H1 (cell line): ENCODE results near the gene RPS15. TPM values are rescaled to one million over a fixed set of nuclear protein-coding genes. Genes with fewer than 3 reads are reported as not detected.

Source experiments
- CTCF ChIA-PET: fragments of 300-600 bp; sonication (Branson Sonifier 250); formaldehyde crosslinking; loops from one replicate; lab custom pipeline; 2021; ENCODE audit not compliant: partially characterized antibody; lab: Charles Lee
- POLR2A ChIA-PET: fragments of 300-600 bp; sonication (Branson Sonifier 250); formaldehyde crosslinking; loops from one replicate; lab custom pipeline; 2021; ENCODE audit warnings: inconsistent platforms; ENCODE audit not compliant: partially characterized antibody; lab: Charles Lee
- DNase-seq, 2 experiments: peaks; one replicate each; pipeline versions ENCODE4 v3.0.0 to v3.0.0-alpha.2; 2010 to 2022; ENCODE audit warnings: low spot score in 2 of 2, low read depth in 1 of 2, mixed read lengths in 1 of 2
- FAIRE-seq: peaks from 2 replicates; lab custom pipeline; 2011; peaks lifted over from hg19 to GRCh38; lab: Jason Lieb, UNC
- H2AFZ ChIP-seq: 2 replicates; pipeline ENCODE4 v1.8.1; 2012; ENCODE audit warnings: low read length, inconsistent platforms
- H2AK5ac ChIP-seq: 2 replicates; pipeline ENCODE4 v1.6.1; 2013; ENCODE audit warnings: low read depth, low read length
- H2BK120ac ChIP-seq: replicated peaks from 2 replicates; pipeline ENCODE3; 2013; ENCODE audit warnings: low read depth, low read length, inconsistent platforms
- H2BK12ac ChIP-seq: 2 replicates; pipeline ENCODE4 v1.6.1; 2013; ENCODE audit warnings: low read depth, low read length
- H2BK15ac ChIP-seq: 2 replicates; pipeline ENCODE4 v1.6.1; 2013; ENCODE audit warnings: low read length
- H2BK20ac ChIP-seq: 2 replicates; pipeline ENCODE4 v1.6.1; 2013; ENCODE audit warnings: low read length
- H2BK5ac ChIP-seq: 2 replicates; pipeline ENCODE4 v1.6.1; 2013; ENCODE audit warnings: low read depth, low read length
- H3K14ac ChIP-seq: 2 replicates; pipeline ENCODE4 v1.6.1; 2013; ENCODE audit warnings: inconsistent platforms; ENCODE audit not compliant: insufficient read length
- H3K18ac ChIP-seq: 2 replicates; pipeline ENCODE4 v1.6.1; 2013; ENCODE audit warnings: low read length; ENCODE audit errors: extremely low read depth
- H3K23ac ChIP-seq: 2 replicates; pipeline ENCODE4 v1.6.1; 2013; ENCODE audit warnings: inconsistent platforms; ENCODE audit not compliant: insufficient read length
- H3K23me2 ChIP-seq: 2 replicates; pipeline ENCODE4 v1.6.1; 2013; ENCODE audit warnings: low read depth, low read length
- H3K27ac ChIP-seq: 2 replicates; pipeline ENCODE4 v1.6.1; 2011; ENCODE audit warnings: low read depth, low read length, inconsistent platforms
- H3K27me3 ChIP-seq, 4 experiments: replicated peaks in 1 of 4; 1 replicate in 1 of 4; 2 replicates in 3 of 4; pipeline versions ENCODE4 v1.6.1 to v1.8.1; 2011 to 2013; ENCODE audit warnings: low read length in 3 of 4, mild to moderate bottlenecking in 3 of 4, inconsistent platforms in 2 of 4, mixed read lengths in 2 of 4, moderate library complexity in 1 of 4; ENCODE audit not compliant: control insufficient read depth in 3 of 4, insufficient read depth in 3 of 4; ENCODE audit errors: extremely low read depth in 1 of 4
- H3K36me3 ChIP-seq, 4 experiments: 2 replicates each; pipeline versions ENCODE4 v1.6.1 to v1.8.1; 2011 to 2013; ENCODE audit warnings: mild to moderate bottlenecking in 4 of 4, low read length in 3 of 4, moderate library complexity in 2 of 4, control low read depth in 1 of 4, inconsistent platforms in 1 of 4; ENCODE audit not compliant: insufficient read depth in 4 of 4, control insufficient read depth in 2 of 4
- H3K4ac ChIP-seq: replicated peaks from 2 replicates; pipeline ENCODE3; 2013; ENCODE audit warnings: low read length, low read depth, mixed read lengths, inconsistent platforms; ENCODE audit not compliant: insufficient read length
- H3K4me1 ChIP-seq, 4 experiments: replicated peaks in 1 of 4; 1 replicate in 1 of 4; 2 replicates in 3 of 4; pipeline versions ENCODE4 v1.6.1 to v1.8.1; 2011 to 2013; ENCODE audit warnings: low read length in 3 of 4, inconsistent platforms in 2 of 4, mixed read lengths in 1 of 4; ENCODE audit not compliant: insufficient read depth in 4 of 4, control insufficient read depth in 3 of 4
- H3K4me2 ChIP-seq, 2 experiments: 2 replicates each; pipeline versions ENCODE4 v1.6.1 to v1.8.1; 2011 to 2013; ENCODE audit warnings: low read depth in 2 of 2, low read length in 2 of 2, control low read depth in 1 of 2, inconsistent platforms in 1 of 2, mild to moderate bottlenecking in 1 of 2; ENCODE audit not compliant: insufficient read depth in 1 of 2
- H3K4me3 ChIP-seq, 4 experiments: fragments of 200-600, 300-600 bp in 1 of 4; sonication (generic), shearing (Covaris generic), sonication (Bioruptor Twin) in 1 of 4; 2 replicates each; pipeline versions ENCODE4 v1.5.1 to v1.8.1; 2011 to 2016; ENCODE audit warnings: low read length in 4 of 4, low read depth in 3 of 4, control low read depth in 2 of 4, inconsistent platforms in 2 of 4, mild to moderate bottlenecking in 2 of 4, mixed read lengths in 1 of 4, moderate library complexity in 1 of 4; ENCODE audit not compliant: insufficient read depth in 2 of 4; ENCODE audit errors: extremely low read depth in 1 of 4
- H3K56ac ChIP-seq: replicated peaks from 2 replicates; pipeline ENCODE3; 2013; ENCODE audit warnings: low read depth, mild to moderate bottlenecking, mixed read lengths, low read length, inconsistent platforms; ENCODE audit not compliant: insufficient read length
- H3K79me1 ChIP-seq: 2 replicates; pipeline ENCODE4 v1.6.1; 2013; ENCODE audit warnings: low read depth, low read length, control low read depth
- H3K79me2 ChIP-seq, 2 experiments: 2 replicates each; pipeline versions ENCODE4 v1.6.1 to v1.8.1; 2012 to 2013; ENCODE audit warnings: low read length in 2 of 2, mild to moderate bottlenecking in 2 of 2, inconsistent platforms in 1 of 2; ENCODE audit not compliant: insufficient read depth in 2 of 2, control insufficient read depth in 1 of 2
- H3K9ac ChIP-seq, 4 experiments: replicated peaks in 1 of 4; 1 replicate in 1 of 4; 2 replicates in 3 of 4; pipeline versions ENCODE4 v1.6.1 to v1.8.1; 2011 to 2013; ENCODE audit warnings: low read depth in 3 of 4, low read length in 3 of 4, control low read depth in 2 of 4, mild to moderate bottlenecking in 2 of 4, moderate library complexity in 2 of 4, inconsistent platforms in 1 of 4; ENCODE audit errors: extremely low read depth in 1 of 4
- H3K9me3 ChIP-seq, 2 experiments: 2 replicates each; pipeline versions ENCODE4 v1.6.1 to v1.8.1; 2012 to 2013; ENCODE audit warnings: mild to moderate bottlenecking in 2 of 2, moderate library complexity in 2 of 2, control low read depth in 1 of 2, inconsistent platforms in 1 of 2, low read depth in 1 of 2, low read length in 1 of 2, mixed read lengths in 1 of 2; ENCODE audit not compliant: insufficient read depth in 2 of 2
- H4K20me1 ChIP-seq, 2 experiments: replicated peaks in 1 of 2; 2 replicates each; pipeline versions ENCODE3 to v1.8.1; 2011 to 2013; ENCODE audit warnings: inconsistent platforms in 2 of 2, low read length in 2 of 2, mild to moderate bottlenecking in 1 of 2; ENCODE audit not compliant: insufficient read depth in 2 of 2, control insufficient read depth in 1 of 2
- H4K5ac ChIP-seq: 2 replicates; pipeline ENCODE4 v1.6.1; 2013; ENCODE audit warnings: low read length, low read depth, mixed read lengths, inconsistent platforms; ENCODE audit not compliant: insufficient read length
- H4K8ac ChIP-seq: 2 replicates; pipeline ENCODE4 v1.8.0; 2013; ENCODE audit warnings: mild to moderate bottlenecking, moderate library complexity, low read length, inconsistent platforms; ENCODE audit not compliant: insufficient read depth; ENCODE audit errors: extremely low read depth
- H4K91ac ChIP-seq: replicated peaks from 2 replicates; pipeline ENCODE3; 2013; ENCODE audit warnings: low read length, mixed read lengths, inconsistent platforms; ENCODE audit not compliant: insufficient read length
- EGR1 ChIP-seq: IDR thresholded peaks from 2 replicates; pipeline ENCODE4 v1.6.1; 2011; ENCODE audit warnings: low read depth, low read length, borderline replicate concordance
- GABPA ChIP-seq: IDR thresholded peaks from 2 replicates; pipeline ENCODE4 v1.6.1; 2011; ENCODE audit warnings: mild to moderate bottlenecking, low read length, moderate library complexity, borderline replicate concordance; ENCODE audit not compliant: insufficient read depth
- HDAC2 ChIP-seq, 2 experiments: fragments of 300-600 bp in 1 of 2; sonication (generic) in 1 of 2; IDR thresholded peaks; 2 replicates each; pipeline ENCODE4 v1.6.1; 2011 to 2012; ENCODE audit warnings: low read depth in 2 of 2, low read length in 2 of 2, mild to moderate bottlenecking in 2 of 2, moderate library complexity in 2 of 2, borderline replicate concordance in 1 of 2, inconsistent platforms in 1 of 2
- KDM4A ChIP-seq: IDR thresholded peaks from one replicate; pipeline ENCODE4 v1.7.1; 2012; ENCODE audit warnings: low read depth, mild to moderate bottlenecking, moderate library complexity, low read length, inconsistent platforms; ENCODE audit not compliant: severe bottlenecking
- POU5F1 ChIP-seq: IDR thresholded peaks from 2 replicates; pipeline ENCODE4 v1.6.1; 2011; ENCODE audit warnings: low read depth, mild to moderate bottlenecking, low read length, moderate library complexity
- SIN3A ChIP-seq, 2 experiments: IDR thresholded peaks in 1 of 2; conservative IDR thresholded peaks in 1 of 2; 2 replicates each; pipeline ENCODE4 v1.6.1; 2011 to 2012; ENCODE audit warnings: low read length in 2 of 2, improper control_type of control experiment in 1 of 2, low read depth in 1 of 2, mild to moderate bottlenecking in 1 of 2
- SP1 ChIP-seq: IDR thresholded peaks from 2 replicates; pipeline ENCODE4 v1.6.1; 2011; ENCODE audit warnings: low read depth, low read length
- SP2 ChIP-seq: IDR thresholded peaks from 2 replicates; pipeline ENCODE4 v1.6.1; 2012; ENCODE audit warnings: mild to moderate bottlenecking, low read length, inconsistent platforms
- SP4 ChIP-seq: IDR thresholded peaks from 2 replicates; pipeline ENCODE4 v1.6.1; 2012; ENCODE audit warnings: low read length, inconsistent platforms
- SRF ChIP-seq: IDR thresholded peaks from 2 replicates; pipeline ENCODE4 v1.6.1; 2011; ENCODE audit warnings: mild to moderate bottlenecking, low read depth, low read length, moderate library complexity
- TBP ChIP-seq: IDR thresholded peaks from 2 replicates; pipeline ENCODE4 v1.6.1; 2011; ENCODE audit warnings: low read depth, low read length, improper control_type of control experiment
- TCF12 ChIP-seq: IDR thresholded peaks from 2 replicates; pipeline ENCODE4 v1.6.1; 2011; ENCODE audit warnings: low read depth, mild to moderate bottlenecking, low read length
- WGBS, 2 experiments: shearing (Covaris generic) in 1 of 2; methylation state at CpG; one replicate each; pipeline versions ENCODE4 v1.1.6 to v1.1.7; 2013 to 2015; ENCODE audit warnings: low lambda C conversion rate in 2 of 2, mixed read lengths in 2 of 2, inconsistent platforms in 1 of 2, low coverage in 1 of 2, missing lambda C conversion rate in 1 of 2; ENCODE audit not compliant: insufficient replicate concordance in 2 of 2, insufficient coverage in 1 of 2, insufficient read length in 1 of 2; ENCODE audit errors: extremely low coverage in 1 of 2, missing lambda C conversion rate in 1 of 2; 5-methylcytosine and 5-hydroxymethylcytosine counted together
- polyA plus RNA-seq, 7 experiments: library from polyadenylated mRNA; depleted of rRNA in 3 of 7; stranded (reverse) in 5 of 7; unstranded in 2 of 7; fragments of >200 nt in 5 of 7; fragments of 200-250 nt in 2 of 7; gene quantifications; 1 replicate in 5 of 7; 2 replicates in 1 of 7; 4 replicates in 1 of 7; pipeline versions ENCODE4 v1.2.1 to v1.2.3, GENCODE V29; 2011 to 2013; ENCODE audit warnings: missing spikeins in 2 of 7, mixed read lengths in 2 of 7
- total RNA-seq: library from RNA; stranded (reverse); fragmentation: NEBNext Ultra II Directional; extraction: Animal tissue kit (Norgen Biotek cat#: 25700); gene quantifications from 2 replicates; pipeline ENCODE4 v1.2.1, GENCODE V29; 2021

RPS15 gene
- total and polyA plus RNA-seq, 2 of the 8 experiments (the other 6 are each of a cell fraction or from before 2014, with no cell fraction given), result 1,562 to 3,890 TPM

GRCh38 chr19:1460033-1460995, 22.1 kb downstream of the RPS15 start:
- H4K20me1 ChIP-seq, result peaks cover 2 to 9% of the 10 kb centered on the region in 2 experiments
- WGBS, 2 experiments, result 94% methylated on average over 36 of the region's 36 CpGs; no CpG with 5 or more reads in 1 of the 2 experiments
- TF ChIP-seq TBP (no peak), GABPA (no peak), SRF (no peak), SP2 (no peak), KDM4A (no peak), HDAC2 (IDR thresholded peaks at IDR 0.05; ENCODE audit: borderline replicate concordance in 1 of 2, low read depth in 2 of 2, low read length in 2 of 2) (no peak), SP4 (no peak), TCF12 (no peak), EGR1 (no peak), SIN3A (conservative IDR thresholded peaks at IDR 0.05 in 1 of 2, IDR thresholded peaks at IDR 0.05 in 1 of 2; ENCODE audit: low read depth in 1 of 2, low read length in 2 of 2) (no peak), SP1 (no peak), POU5F1 (no peak)

More at GRCh38 chr19:1460033-1460995, 22.1 kb downstream of the RPS15 start:
- no peak overlapping the region for H3K4me2 ChIP-seq
- H3K9me3 ChIP-seq, result no peaks in the 10 kb centered on the region
- no peak overlapping the region for H2BK5ac ChIP-seq
- peak overlapping the region; percentile 68; the same call in 1 of the 2 replicates for H4K8ac ChIP-seq
- no peak overlapping the region for H3K14ac ChIP-seq
- no peak overlapping the region for H3K27ac ChIP-seq
- no peak overlapping the region for H4K5ac ChIP-seq
- no peak overlapping the region for H2AFZ ChIP-seq
- H2BK120ac ChIP-seq, result no peak overlapping the region
- POLR2A ChIA-PET, result no interaction called here
- no peak overlapping the region for H2AK5ac ChIP-seq
- no peak overlapping the region for H3K4ac ChIP-seq
- no peak overlapping the region for H2BK20ac ChIP-seq
- DNase-seq (no peak), FAIRE-seq (no peak)
- H3K79me1 ChIP-seq, result no peaks in the 10 kb centered on the region; the same call in 1 of the 2 replicates
- H3K36me3 ChIP-seq, result peaks cover 0 to 2% (median 0%) of the 10 kb centered on the region in 4 experiments; a peak in 2 of 8 replicates
- no peaks in the 10 kb centered on the region for H3K79me2 ChIP-seq
- H3K23ac ChIP-seq, result no peak overlapping the region
- H3K56ac ChIP-seq, result no peak overlapping the region
- peaks cover 0 to 13% (median 9%) of the 10 kb centered on the region in 4 experiments; a peak in 5 of 7 replicates for H3K4me1 ChIP-seq
- H2BK12ac ChIP-seq, result no peak overlapping the region
- CTCF ChIA-PET, result interaction anchor here (0.5 to 1.1 kb wide), 3 partner anchors 13 to 705 kb away, joined by 3 to 5 read pairs (median 3); no protein-coding TSS in a partner anchor
- no peak overlapping the region for H3K18ac ChIP-seq
- H3K4me3 ChIP-seq, result no peak overlapping the region
- no peak overlapping the region for H2BK15ac ChIP-seq
- peaks cover 6 to 24% (median 14%) of the 10 kb centered on the region in 4 experiments for H3K27me3 ChIP-seq
- H4K91ac ChIP-seq, result no peak overlapping the region
- H3K9ac ChIP-seq, result no peak overlapping the region
- H3K23me2 ChIP-seq, result peaks cover 3% of the 10 kb centered on the region; the same call in 1 of the 2 replicates
